ENCODE data around the gene MYO1E.
"Not testable (repeated sequence)": the region's sequence is repeated elsewhere in the genome, so short reads cannot be mapped to it uniquely, and the experiment has no call there.

The MYO1E gene

GRCh38 chr15:59350421-59350732 is 22.3 kb downstream of the MYO1E start:
- DNase-seq (ENCODE audit: low read depth) = no peak

- no peak for DNase-seq (ENCODE audit: low read depth)
Observed at GRCh38 chr15:59349680-59350420, 22.8 kb downstream of the MYO1E start.

DNA sequence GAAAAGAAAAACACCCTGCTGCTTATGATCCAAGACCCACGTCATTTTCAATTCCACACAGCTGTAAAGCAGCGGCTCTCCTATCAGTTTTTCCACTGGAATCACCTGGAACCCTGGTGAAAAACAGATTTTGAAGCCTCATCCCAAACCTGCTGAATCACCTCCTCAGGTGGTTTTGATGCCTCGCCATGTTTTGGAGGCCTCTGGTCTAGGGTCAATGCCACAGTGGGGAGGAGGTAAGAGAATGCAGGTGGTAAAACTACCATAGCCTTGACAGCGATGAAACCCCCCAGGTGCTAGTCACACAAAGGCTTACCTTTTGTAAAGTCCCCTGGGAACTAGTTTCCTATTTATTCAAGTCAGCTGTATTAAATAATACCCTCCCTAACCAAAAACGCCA is 24.8 kb downstream of the MYO1E start:
- DNase-seq (ENCODE audit: low read depth) = no peak

DNA sequence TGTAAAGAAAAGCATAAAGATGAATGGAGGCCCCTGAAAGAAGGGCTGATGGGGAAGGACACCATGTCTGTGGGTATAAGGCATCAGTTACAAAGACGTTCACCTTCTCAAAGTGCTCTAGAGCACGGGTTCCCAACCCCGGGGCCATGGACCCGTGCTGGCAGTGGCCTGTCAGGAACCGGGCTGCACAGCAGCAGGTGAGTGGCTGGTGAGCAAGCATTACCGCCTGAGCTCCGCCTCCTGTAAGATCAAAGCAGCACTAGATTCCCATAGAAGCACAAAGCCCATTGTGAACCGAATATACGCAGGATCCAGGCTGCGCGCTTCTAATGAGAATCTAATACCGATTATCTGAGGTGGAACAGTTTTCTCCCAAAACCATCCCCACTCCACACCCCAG is 25.7 kb downstream of the MYO1E start:
- DNase-seq (ENCODE audit: low read depth) = no peak

- no peak for DNase-seq (ENCODE audit: low read depth)
Observed at GRCh38 chr15:59345326-59345725, 27.3 kb downstream of the MYO1E start.

DNA sequence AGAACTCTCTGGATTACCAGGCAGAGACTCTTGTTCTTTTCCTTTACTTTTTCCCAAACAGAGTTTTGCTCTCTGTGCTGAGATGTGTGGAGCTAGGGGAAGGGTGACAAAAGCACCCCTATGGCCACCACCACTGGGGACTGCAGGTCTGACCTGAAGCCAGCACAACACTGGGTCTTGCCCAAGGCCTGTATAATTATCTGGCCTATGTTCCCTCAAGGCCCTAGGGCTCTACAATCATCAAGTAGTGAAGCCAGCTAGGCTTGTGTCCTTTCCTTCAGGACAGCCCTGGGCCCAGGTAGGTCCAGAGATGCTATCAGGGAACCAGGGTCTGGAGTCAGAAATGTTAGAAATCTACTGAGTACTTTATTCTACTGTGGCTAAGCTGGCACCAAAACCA is 28.4 kb downstream of the MYO1E start:
- no peak for DNase-seq (ENCODE audit: low read depth)

GRCh38 chr15:59340325-59340724 is 32.3 kb downstream of the MYO1E start:
- DNase-seq (ENCODE audit: low read depth) = no peak

- no peak for DNase-seq (ENCODE audit: low read depth)
Observed at GRCh38 chr15:59339252-59339672, 33.4 kb downstream of the MYO1E start.

- no peak for DNase-seq (ENCODE audit: low read depth)
Observed at GRCh38 chr15:59338414-59338813, 34.3 kb downstream of the MYO1E start.

DNA sequence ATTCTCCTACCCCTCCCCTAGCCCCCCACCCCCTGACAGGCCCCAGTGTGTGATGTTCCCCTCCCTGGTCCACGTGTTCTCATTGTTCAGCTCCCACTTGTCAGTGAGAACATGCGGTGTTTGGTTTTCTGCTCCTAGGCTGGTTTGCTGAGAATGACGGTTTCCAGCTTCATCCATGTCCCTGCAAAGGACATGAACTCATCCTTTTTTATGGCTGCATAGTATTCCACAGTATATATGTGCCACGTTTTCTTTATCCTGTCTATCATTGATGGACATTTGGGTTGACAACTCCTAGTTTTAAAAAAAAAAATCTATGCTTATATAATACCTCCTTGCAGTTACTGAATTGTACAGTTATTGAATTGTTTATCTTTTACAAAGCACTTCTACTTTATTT is 35.9 kb downstream of the MYO1E start:
- not testable (repeated sequence) for DNase-seq (ENCODE audit: low read depth)

DNA sequence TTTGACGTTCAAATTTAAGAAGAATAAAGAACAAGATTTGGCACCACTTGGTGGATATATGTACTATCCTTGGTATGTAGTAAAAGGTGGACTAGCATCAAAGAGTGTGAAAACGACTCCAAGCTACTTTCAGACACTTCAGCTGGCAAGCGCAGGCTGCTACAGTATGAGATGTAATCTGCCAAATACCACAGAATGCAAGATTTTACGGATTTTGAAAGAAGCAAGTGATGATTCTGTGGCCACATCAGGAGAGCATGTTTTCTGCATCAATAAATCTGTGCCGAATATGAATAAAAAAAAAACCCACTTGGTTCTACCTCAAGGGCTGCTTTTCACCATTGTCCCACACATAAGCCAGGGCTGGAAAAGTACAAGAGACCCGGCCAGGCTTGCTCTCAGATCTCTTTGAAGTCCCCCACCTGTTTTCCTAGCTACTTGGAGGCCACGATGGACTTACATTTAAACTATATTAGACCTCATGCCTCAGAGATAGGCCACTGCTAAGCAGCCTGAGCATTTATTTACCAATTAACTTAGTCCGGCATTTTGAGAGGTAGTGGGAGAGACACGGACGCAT is 37.4 kb downstream of the MYO1E start:
- no peak for DNase-seq (ENCODE audit: low read depth)

DNA sequence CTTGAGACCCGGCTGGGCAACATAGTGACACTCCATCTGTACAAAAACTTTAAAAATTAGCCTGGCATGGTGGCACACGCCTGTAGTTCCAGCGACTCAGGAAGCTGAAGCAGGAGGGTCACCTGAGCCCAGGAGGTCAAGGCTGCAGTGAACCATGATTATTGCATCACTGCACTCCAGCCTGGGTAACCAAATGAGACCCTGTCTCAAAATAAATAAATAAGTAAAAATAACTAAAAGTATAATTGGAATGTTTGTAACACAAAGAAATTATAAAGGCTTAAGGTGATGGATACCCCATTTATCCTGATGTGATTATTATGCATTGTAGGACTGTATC is 38.6 kb downstream of the MYO1E start:
- DNase-seq (ENCODE audit: low read depth) = no peak

- DNase-seq (ENCODE audit: low read depth) = no peak
Observed at GRCh38 chr15:59333401-59334075, 39.1 kb downstream of the MYO1E start.

DNA sequence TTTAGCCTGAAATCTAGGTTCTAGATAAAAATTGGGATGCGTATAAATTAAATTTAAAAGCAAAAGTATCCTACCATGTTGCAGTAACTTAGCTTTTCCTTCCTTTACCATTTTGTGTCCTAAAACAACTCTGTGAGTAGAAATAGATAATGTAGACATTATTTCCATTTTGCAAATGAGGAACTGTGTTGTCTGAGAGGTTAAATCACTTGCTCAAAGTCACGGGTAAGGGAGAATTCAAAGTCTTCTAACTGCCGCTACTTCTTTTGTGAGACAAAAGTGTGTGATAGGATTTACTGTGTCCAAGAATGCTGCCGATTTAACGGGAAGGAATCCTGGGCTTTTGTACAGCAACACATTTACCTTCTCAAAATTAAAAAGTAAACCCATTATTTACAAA is 40.7 kb downstream of the MYO1E start:
- no peak for DNase-seq (ENCODE audit: low read depth)

DNA sequence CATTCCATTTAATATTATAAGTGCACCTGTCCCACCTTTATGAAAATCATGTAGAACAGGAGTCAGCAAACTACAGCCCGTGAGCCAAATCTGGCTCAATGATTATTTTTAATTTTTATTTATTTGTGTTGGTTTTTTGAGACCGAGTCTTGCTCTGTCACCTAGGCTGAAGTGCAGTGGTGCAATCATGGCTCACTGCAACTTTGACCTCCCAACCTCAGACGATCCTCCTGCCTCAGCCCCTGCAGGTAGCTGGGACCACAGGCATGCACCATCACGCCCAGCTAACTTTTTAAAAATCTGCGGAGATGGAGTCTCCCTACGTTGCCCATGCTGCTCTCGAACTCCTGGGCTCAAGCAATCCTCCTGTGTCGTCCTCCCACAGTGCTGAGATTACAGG is 42.0 kb downstream of the MYO1E start:
- no peak for DNase-seq (ENCODE audit: low read depth)

- no peak for DNase-seq (ENCODE audit: low read depth)
Observed at GRCh38 chr15:59329570-59330350, 42.9 kb downstream of the MYO1E start.

- no peak for DNase-seq (ENCODE audit: low read depth)
Observed at GRCh38 chr15:59329091-59329490, 43.6 kb downstream of the MYO1E start.

DNA sequence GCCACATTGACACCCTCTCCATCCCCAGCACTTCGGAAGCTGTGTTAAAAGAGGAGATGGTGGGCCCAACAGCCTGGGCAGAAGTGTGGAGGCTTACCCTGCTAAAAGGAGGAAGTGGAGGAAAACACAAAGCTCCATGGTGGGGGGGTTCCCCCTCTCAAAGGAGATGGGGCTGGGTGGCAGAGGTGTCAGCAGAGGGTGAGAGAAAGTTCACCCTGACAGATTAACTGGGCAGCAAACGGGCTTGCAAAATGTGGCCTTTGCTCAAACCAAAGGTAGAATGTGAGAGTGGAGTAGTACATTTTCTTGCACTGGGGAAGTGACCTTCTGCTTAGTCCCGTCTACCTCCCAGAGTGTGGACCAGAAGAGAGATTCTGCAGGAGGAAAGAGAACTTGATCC is 44.7 kb downstream of the MYO1E start:
- no peak for DNase-seq (ENCODE audit: low read depth)

GRCh38 chr15:59326856-59327255 is 45.8 kb downstream of the MYO1E start:
- DNase-seq (ENCODE audit: low read depth) = no peak

DNA sequence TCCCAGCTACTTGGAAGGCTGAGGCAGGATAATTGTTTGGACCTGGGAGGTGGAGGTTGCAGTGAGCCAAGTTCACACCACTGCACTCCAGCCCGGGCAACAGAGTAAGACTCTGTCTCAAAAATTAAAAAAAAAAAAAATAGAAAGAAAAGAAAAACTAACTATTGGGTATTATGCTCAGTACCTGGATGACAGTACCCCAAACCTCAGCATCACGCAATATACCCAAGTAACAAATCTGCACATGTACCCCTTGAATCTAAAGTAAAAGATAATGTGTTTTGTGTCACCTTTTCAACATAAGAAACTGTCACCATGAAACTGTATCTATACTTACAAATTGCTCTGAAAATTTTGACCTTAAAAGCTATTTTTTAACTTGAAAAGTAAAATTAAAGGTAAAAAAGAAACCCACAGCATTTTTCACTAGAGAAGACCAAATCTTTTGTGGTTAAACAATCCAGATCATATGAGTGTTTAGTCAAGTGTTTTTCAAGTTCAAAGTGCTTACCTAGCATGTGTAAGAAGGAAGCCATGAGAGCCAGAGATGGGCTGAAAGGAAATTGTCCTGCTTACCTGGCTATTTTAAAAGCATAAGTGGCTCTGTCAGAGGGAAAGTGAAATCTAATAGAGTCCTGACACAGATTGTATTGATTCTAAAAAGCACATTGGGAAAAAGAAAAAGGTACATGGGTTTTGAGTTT is 50.5 kb downstream of the MYO1E start:
- DNase-seq (ENCODE audit: low read depth) = no peak

DNA sequence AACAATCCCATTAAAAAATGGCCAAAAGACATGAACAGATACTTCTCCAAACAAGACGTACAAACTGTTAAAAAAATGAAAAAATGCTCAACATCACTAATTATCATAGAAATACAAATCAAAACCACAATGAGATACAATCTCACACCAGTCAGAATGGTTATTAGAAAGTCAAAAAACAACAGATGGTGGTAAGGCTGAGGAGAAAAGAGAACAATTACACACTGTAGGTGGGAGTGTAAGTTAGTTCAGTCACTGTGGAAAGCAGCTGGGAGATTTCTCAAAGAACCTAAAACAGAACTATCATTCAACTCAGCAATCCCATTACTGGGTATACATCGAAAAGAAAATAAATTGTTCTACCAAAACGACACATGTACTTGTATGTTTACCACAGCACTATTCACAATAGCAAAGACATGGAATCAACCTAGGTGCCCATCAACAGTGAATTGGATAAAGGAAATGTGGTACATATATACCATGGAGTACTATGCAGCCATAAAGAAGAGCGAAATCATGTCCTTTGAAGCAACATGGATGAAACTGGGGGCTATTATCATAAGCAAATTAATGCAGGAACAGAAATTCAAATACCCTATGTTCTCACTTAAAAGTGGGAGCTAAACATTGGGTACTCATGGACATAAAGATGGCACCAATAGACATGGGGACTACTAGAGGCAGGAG is 51.5 kb downstream of the MYO1E start:
- no peak for DNase-seq (ENCODE audit: low read depth)

DNA sequence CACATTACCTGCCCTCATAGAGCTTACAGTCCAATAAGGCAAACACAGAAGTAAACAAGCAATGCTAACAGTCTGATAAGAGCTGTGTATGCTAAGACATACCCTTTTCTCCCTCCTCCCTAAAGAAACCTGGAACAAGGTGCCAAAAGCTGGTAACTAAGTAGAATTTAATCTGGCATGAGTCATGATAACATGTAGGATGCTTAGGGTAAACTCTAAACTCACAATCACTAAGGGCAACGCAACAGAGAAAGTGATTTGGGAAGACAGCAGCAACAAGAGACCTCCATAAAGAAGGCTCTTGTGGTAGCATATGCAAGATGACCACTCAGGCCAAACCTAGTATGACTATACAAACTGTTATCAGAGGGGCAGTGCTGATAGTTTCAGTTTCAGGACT is 55.5 kb downstream of the MYO1E start:
- no peak for DNase-seq (ENCODE audit: low read depth)
